Measurements from ENCODE around the gene MSI2.

GRCh38 chr17:57270801-57271245, 14.5 kb downstream of the MSI2 start:
- TF ChIP-seq CTCF (conservative IDR thresholded peaks at IDR 0.05; ENCODE audit: low read depth in 2 of 2), result no peak
- TF ChIP-seq POLR2AphosphoS5 (IDR thresholded peaks at IDR 0.05; ENCODE audit: low read depth), result no peak
- no peak for TF ChIP-seq ZNF114 (CRISPR knock-in tag; IDR thresholded peaks at IDR 0.05)
- TF ChIP-seq REST (IDR thresholded peaks at IDR 0.05; ENCODE audit: unreplicated experiment), result no peak
- TF ChIP-seq NANOG (IDR thresholded peaks at IDR 0.05; ENCODE audit: borderline replicate concordance), result no peak
- TF ChIP-seq EZH2 (IDR thresholded peaks at IDR 0.05; ENCODE audit: low read depth, unreplicated experiment), result no peak
- TF ChIP-seq STAT1 (IDR thresholded peaks at IDR 0.05; ENCODE audit: unreplicated experiment), result no peak
- TF ChIP-seq EZH2phosphoT487 (IDR thresholded peaks at IDR 0.05; ENCODE audit: unreplicated experiment), result no peak
- TF ChIP-seq JUNB (IDR thresholded peaks at IDR 0.05; ENCODE audit: unreplicated experiment), result no peak
- no peak for TF ChIP-seq CREB1 (CRISPR knock-in tag; IDR thresholded peaks at IDR 0.05; ENCODE audit: low read depth)
- TF ChIP-seq ZNF462 (CRISPR knock-in tag; IDR thresholded peaks at IDR 0.05), result no peak

Measured in GM23338 (cell line).